ENCODE data around the gene GRIK4.
A peak's percentile ranks its signal among the peaks of the same experiment; 100 is the strongest.

The GRIK4 gene

GRCh38 chr11:120558744-120559431 lies 47.3 kb downstream of the GRIK4 start:
- DNase-seq (no peak), ATAC-seq (replicated peaks) (no peak)
- Mint-ChIP-seq H3K9me3 (no peaks in the 10 kb centered on the region), H3K4me1 (peaks cover 24 to 31% of the 10 kb centered on the region in 2 donors), H3K27ac (no peak overlapping the region), H3K27me3 (peaks cover 44 to 55% of the 10 kb centered on the region in 2 donors), H3K4me3 (no peak overlapping the region), H3K36me3 (no peaks in the 10 kb centered on the region)

DNA sequence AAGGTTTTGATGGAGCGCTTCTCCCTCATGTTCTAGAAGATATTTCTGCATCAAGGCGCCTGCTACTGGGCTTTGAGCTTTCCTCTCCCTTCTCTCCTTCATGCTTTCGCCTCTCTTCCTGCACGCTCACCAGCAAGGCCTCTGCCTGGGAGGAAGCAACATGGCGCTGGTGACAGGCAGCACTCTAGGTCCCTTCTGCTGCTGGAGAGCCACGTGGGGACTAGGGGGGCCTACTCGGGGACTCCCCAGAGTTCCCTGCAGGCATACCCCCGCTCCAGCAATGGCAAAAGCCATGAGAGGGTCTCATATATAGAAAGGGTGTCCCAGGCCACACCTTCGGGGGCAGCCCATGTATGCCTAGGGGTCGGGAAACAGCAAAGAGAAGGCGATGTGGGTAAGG lies 49.7 kb downstream of the GRIK4 start:
- peaks cover 36 to 51% of the 10 kb centered on the region in 2 donors for H3K27me3 Mint-ChIP-seq
- H3K9me3 Mint-ChIP-seq: no peaks in the 10 kb centered on the region
- H3K27ac Mint-ChIP-seq: no peak overlapping the region
- no peak overlapping the region for H3K4me3 Mint-ChIP-seq
- no peak for ATAC-seq (replicated peaks)
- H3K4me1 Mint-ChIP-seq: peaks cover 30 to 36% of the 10 kb centered on the region in 2 donors
- no peaks in the 10 kb centered on the region for H3K36me3 Mint-ChIP-seq
- no peak for DNase-seq

DNA sequence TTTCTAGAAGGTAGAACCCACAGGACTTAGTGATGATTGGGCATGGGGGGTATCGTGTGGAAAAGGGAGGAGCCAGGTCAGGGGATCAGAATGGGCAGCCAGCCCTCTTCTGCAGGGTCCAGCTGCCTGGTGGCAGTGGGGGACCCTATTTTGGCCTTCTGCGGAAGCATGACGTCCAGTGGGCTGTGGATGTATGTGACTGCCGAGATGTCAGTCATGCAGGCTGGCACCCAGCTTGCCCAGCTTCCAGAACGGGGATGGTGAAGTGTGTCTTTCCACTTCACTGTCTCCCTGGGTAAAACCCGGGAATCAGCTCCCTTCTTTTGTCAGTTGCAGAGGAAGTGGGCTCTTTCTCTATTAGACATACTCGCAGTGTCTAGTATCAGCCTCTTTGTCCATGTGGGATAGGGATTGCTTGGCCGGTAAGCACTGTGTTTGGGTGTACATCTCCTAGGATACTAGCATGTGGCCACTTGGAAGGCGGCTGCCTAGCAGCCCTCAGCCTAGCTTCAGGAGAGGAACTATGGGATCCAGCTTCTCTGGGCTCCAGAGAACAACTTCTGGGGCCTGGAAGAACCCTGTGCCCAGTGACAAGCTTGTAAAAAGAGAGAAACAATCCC lies 51.4 kb downstream of the GRIK4 start:
- H3K4me1 Mint-ChIP-seq: peaks cover 26 to 38% of the 10 kb centered on the region in 2 donors
- ATAC-seq (replicated peaks): no peak
- no peak for DNase-seq
- peaks cover 30 to 46% of the 10 kb centered on the region in 2 donors for H3K27me3 Mint-ChIP-seq
- peak overlapping the region; percentile 25 for H3K27ac Mint-ChIP-seq
- H3K36me3 Mint-ChIP-seq: peaks cover 0 to 3% of the 10 kb centered on the region in 2 donors
- H3K4me3 Mint-ChIP-seq: no peak overlapping the region
- H3K9me3 Mint-ChIP-seq: no peaks in the 10 kb centered on the region

- H3K4me1 Mint-ChIP-seq: peaks cover 26 to 43% of the 10 kb centered on the region in 2 donors
- ATAC-seq (replicated peaks) (peak in 1 of 2 donors; percentile 11), DNase-seq (no peak)
- peak overlapping the region; percentile 79 for H3K27ac Mint-ChIP-seq
- H3K27me3 Mint-ChIP-seq: peaks cover 30 to 46% of the 10 kb centered on the region in 2 donors
- H3K9me3 Mint-ChIP-seq: no peaks in the 10 kb centered on the region
- H3K36me3 Mint-ChIP-seq: peaks cover 0 to 3% of the 10 kb centered on the region in 2 donors
- peak overlapping the region; percentile 28 to 41 for H3K4me3 Mint-ChIP-seq
Measured at GRCh38 chr11:120563703-120564572, 52.4 kb downstream of the GRIK4 start.

DNA sequence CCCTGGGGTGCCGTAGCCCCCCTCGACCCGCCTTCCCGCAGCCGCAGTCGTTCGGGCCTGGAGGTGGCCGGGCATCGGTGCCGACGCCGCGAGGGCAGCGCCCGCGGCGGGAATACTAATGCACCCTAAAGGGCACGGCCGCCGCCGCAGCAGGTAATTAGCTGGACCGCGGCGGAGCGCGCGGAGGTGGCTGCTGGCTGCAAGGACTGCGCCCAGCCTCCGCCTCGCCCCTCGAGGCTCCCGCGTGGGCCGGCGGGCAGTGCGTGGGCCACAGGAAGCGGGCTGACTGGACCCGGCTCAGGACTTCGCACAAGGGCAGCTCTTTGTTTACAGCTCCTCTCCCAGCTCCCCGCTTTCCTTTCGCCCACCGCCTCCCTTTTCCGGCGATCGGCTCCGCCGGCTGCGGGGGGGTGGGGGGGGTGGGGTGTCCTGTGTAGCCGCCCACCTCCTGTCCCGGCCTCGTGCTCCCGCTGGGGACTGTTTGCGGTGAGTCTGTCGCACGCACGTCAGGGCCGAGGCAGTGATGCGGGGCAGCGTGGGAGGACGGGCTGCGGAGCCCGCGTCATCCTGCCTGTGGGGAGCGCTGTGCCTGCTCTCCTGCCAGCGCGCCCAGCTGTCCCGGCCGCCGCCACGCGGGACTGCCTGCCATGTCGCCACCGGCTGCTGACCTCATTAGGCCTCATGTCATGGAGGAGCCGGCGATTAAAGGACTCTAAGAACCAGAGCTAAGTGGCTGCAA lies 53.2 kb downstream of the GRIK4 start:
- peaks cover 30 to 46% of the 10 kb centered on the region in 2 donors for H3K27me3 Mint-ChIP-seq
- ATAC-seq (replicated peaks) (peak; percentile 90 to 92), DNase-seq (peak; percentile 92)
- H3K36me3 Mint-ChIP-seq: peaks cover 0 to 3% of the 10 kb centered on the region in 2 donors
- no peaks in the 10 kb centered on the region for H3K9me3 Mint-ChIP-seq
- H3K4me1 Mint-ChIP-seq: peaks cover 30 to 49% of the 10 kb centered on the region in 2 donors
- peak overlapping the region; percentile 96 for H3K27ac Mint-ChIP-seq
- peak overlapping the region; percentile 32 to 52 for H3K4me3 Mint-ChIP-seq

DNA sequence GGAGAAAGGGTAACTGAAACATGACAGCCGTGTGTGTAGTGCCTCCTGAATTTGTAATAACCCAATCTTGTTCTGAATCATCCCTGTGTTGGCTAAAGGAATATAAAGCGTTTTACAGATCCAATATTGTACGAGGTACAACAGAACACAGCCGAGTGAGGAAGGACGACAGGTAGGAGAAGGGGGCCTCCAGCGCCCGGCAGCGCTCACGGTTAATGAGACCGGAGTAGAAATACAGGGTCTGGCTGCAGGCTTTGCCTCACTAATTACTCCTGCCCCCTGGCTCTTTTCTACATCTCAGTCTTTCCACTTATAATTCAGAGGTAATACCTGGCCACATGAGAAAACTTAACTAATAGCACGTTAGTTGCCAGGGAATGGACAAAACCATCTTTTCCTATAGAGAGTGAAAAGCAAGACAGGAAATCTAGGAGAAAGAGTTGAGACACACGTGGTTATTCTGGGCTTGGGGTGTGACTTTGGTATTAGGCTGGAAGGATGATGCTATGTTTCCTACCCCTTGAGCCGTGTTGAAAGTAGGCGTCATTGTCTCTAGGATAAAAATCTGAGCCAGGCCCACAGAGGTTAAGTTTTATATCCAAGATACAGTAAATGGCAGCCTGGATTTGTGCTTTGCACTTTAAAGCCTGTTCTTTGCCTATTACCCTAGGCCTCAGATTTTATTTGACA lies 54.1 kb downstream of the GRIK4 start:
- peak overlapping the region; percentile 96 for H3K27ac Mint-ChIP-seq
- ATAC-seq (replicated peaks) (peak; percentile 2 to 29), DNase-seq (no peak)
- H3K9me3 Mint-ChIP-seq: no peaks in the 10 kb centered on the region
- H3K27me3 Mint-ChIP-seq: peaks cover 29 to 39% of the 10 kb centered on the region in 2 donors
- peaks cover 0 to 3% of the 10 kb centered on the region in 2 donors for H3K36me3 Mint-ChIP-seq
- H3K4me3 Mint-ChIP-seq: no peak overlapping the region
- H3K4me1 Mint-ChIP-seq: peaks cover 30 to 49% of the 10 kb centered on the region in 2 donors

DNA sequence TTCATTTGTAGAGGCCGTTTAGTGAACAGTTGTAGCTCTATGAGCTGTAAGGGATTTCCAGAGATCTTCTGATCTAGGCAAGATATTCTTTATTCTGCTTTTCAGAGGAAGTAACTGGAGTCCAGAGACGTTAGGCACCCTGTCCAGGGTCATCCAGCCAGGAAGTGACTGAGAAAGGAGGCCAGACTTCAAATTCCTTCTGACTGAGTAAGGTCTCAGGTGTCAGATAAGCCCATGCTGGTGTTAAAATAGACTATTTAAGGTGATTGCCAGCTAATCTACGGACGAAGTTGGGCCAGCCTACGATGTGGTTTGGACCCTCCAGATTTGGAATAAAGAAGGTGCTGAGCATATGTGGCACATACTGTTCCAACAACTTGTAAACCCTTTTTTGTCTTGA lies 54.6 kb downstream of the GRIK4 start:
- ATAC-seq (replicated peaks): no peak
- Mint-ChIP-seq H3K4me3 (no peak overlapping the region), H3K9me3 (no peaks in the 10 kb centered on the region), H3K27ac (peak overlapping the region; percentile 96), H3K27me3 (peaks cover 26 to 37% of the 10 kb centered on the region in 2 donors), H3K4me1 (peaks cover 30 to 49% of the 10 kb centered on the region in 2 donors), H3K36me3 (peaks cover 0 to 3% of the 10 kb centered on the region in 2 donors)
- DNase-seq: no peak

GRCh38 chr11:120568572-120569307 lies 57.2 kb downstream of the GRIK4 start:
- peaks cover 3% of the 10 kb centered on the region in 2 donors for H3K36me3 Mint-ChIP-seq
- no peaks in the 10 kb centered on the region for H3K9me3 Mint-ChIP-seq
- peaks cover 18 to 33% of the 10 kb centered on the region in 2 donors for H3K4me1 Mint-ChIP-seq
- DNase-seq (no peak), ATAC-seq (replicated peaks) (no peak)
- H3K27me3 Mint-ChIP-seq: peaks cover 17 to 35% of the 10 kb centered on the region in 2 donors
- peak overlapping the region; percentile 43 for H3K27ac Mint-ChIP-seq
- H3K4me3 Mint-ChIP-seq: no peak overlapping the region

- ATAC-seq (replicated peaks): no peak
- peaks cover 23 to 33% of the 10 kb centered on the region in 2 donors for H3K27me3 Mint-ChIP-seq
- peaks cover 17 to 27% of the 10 kb centered on the region in 2 donors for H3K4me1 Mint-ChIP-seq
- H3K9me3 Mint-ChIP-seq: no peaks in the 10 kb centered on the region
- peaks cover 3% of the 10 kb centered on the region in 2 donors for H3K36me3 Mint-ChIP-seq
- no peak overlapping the region for H3K4me3 Mint-ChIP-seq
- no peak for DNase-seq
- H3K27ac Mint-ChIP-seq: no peak overlapping the region
Measured at GRCh38 chr11:120569861-120570260, 58.3 kb downstream of the GRIK4 start.

DNA sequence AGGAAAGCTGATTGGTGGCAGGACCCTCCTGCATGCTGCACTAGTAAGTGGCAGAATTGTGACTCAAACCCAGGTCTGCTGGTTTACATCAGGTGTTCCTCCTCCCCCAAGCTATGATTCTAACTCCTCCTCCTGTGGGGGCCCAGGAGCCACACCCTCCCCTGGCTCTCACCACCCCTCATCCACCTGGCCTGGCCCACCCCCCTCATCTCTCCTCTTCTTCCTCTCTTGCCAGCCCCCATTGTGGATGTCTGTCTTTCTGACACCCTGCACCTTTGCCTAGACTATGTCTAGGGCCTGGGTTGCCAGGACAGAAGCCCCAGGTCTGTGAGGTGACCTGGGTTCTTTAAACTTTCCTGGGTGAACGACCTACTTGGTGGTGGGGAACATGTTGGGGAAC lies 59.9 kb downstream of the GRIK4 start:
- peaks cover 7 to 16% of the 10 kb centered on the region in 2 donors for H3K4me1 Mint-ChIP-seq
- no peaks in the 10 kb centered on the region for H3K9me3 Mint-ChIP-seq
- no peak overlapping the region for H3K27ac Mint-ChIP-seq
- ATAC-seq (replicated peaks) (no peak), DNase-seq (no peak)
- H3K36me3 Mint-ChIP-seq: peaks cover 3% of the 10 kb centered on the region in 2 donors
- H3K4me3 Mint-ChIP-seq: no peak overlapping the region
- peaks cover 28 to 43% of the 10 kb centered on the region in 2 donors for H3K27me3 Mint-ChIP-seq

DNA sequence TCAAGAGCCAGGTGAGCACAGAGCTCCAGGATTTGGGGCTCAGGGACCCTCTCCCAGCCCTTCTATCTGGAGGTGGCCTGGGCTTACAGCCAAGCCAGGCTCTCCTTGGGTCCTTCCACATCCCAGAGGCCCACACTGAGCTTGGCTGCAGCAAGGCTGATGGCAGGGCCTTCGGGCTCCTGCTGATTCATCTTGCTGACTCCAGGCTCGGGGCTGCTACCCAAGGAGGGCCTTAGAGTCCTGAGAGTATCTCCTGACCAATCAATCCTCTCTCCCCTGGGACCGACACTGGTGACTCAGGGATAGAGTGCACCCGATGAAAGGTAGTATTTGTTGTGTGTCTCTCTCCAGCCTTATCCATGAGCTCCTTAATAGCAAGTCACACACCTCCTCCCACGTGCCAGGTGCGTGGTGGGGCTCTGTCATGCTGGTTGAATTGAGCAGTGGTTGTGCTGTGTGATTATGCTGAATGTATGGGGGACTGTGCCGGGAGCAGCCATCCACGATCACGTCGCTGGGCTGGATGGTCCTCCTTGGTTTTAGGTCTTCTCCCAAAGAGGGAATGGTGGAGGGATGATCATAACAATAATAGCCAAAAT lies 62.3 kb downstream of the GRIK4 start:
- no peaks in the 10 kb centered on the region for H3K9me3 Mint-ChIP-seq
- H3K27ac Mint-ChIP-seq: no peak overlapping the region
- H3K4me3 Mint-ChIP-seq: no peak overlapping the region
- DNase-seq (no peak), ATAC-seq (replicated peaks) (no peak)
- H3K36me3 Mint-ChIP-seq: peaks cover 0 to 9% of the 10 kb centered on the region in 2 donors
- peaks cover 30 to 51% of the 10 kb centered on the region in 2 donors for H3K27me3 Mint-ChIP-seq
- peaks cover 13 to 16% of the 10 kb centered on the region in 2 donors for H3K4me1 Mint-ChIP-seq

GRCh38 chr11:120574876-120575275 lies 63.3 kb downstream of the GRIK4 start:
- peaks cover 0 to 9% of the 10 kb centered on the region in 2 donors for H3K36me3 Mint-ChIP-seq
- ATAC-seq (replicated peaks) (no peak), DNase-seq (no peak)
- H3K4me3 Mint-ChIP-seq: no peak overlapping the region
- no peaks in the 10 kb centered on the region for H3K9me3 Mint-ChIP-seq
- H3K27ac Mint-ChIP-seq: no peak overlapping the region
- peaks cover 15 to 20% of the 10 kb centered on the region in 2 donors for H3K4me1 Mint-ChIP-seq
- peaks cover 30 to 51% of the 10 kb centered on the region in 2 donors for H3K27me3 Mint-ChIP-seq
